ENCODE results near the gene EPG5.

The EPG5 gene

GRCh38 chr18:45845410-45845809, 121.7 kb downstream of the EPG5 start:
- H3K36me3 ChIP-seq (ENCODE audit: control insufficient read depth, insufficient read depth, low read length) = no peaks in the 10 kb centered on the region
- H3K9me3 ChIP-seq (ENCODE audit: control insufficient read depth, low read length) = no peaks in the 10 kb centered on the region
- H3K27me3 ChIP-seq (ENCODE audit: control insufficient read depth, insufficient read depth, low read length, poor library complexity, severe bottlenecking) = no peaks in the 10 kb centered on the region
- no peak overlapping the region for H3K4me3 ChIP-seq (ENCODE audit: insufficient read depth, low read depth, low read length)
- no peaks in the 10 kb centered on the region for H3K4me1 ChIP-seq (ENCODE audit: control insufficient read depth, insufficient read depth, low read length)
- WGBS, 2 experiments = 73 to 80% methylated on average over 8 of the region's 8 CpGs
- no peak overlapping the region for H3K27ac ChIP-seq (ENCODE audit: insufficient read depth, low read depth, low read length, poor library complexity, severe bottlenecking)

- H3K27ac ChIP-seq (ENCODE audit: insufficient read depth, low read depth, low read length, poor library complexity, severe bottlenecking) = no peak overlapping the region
Observed at GRCh38 chr18:45844938-45845337, 122.2 kb downstream of the EPG5 start.

GRCh38 chr18:45843019-45843418, 124.1 kb downstream of the EPG5 start:
- Histone ChIP-seq H3K36me3 (ENCODE audit: control insufficient read depth, insufficient read depth, low read length) (no peaks in the 10 kb centered on the region), H3K4me1 (ENCODE audit: control insufficient read depth, insufficient read depth, low read length) (no peaks in the 10 kb centered on the region), H3K27me3 (ENCODE audit: control insufficient read depth, insufficient read depth, low read length, poor library complexity, severe bottlenecking) (peaks cover 19% of the 10 kb centered on the region), H3K27ac (ENCODE audit: insufficient read depth, low read depth, low read length, poor library complexity, severe bottlenecking) (no peak overlapping the region), H3K9me3 (ENCODE audit: control insufficient read depth, low read length) (no peaks in the 10 kb centered on the region), H3K4me3 (ENCODE audit: insufficient read depth, low read depth, low read length) (no peak overlapping the region)
- WGBS, 2 experiments = 88 to 90% methylated on average over 9 of the region's 9 CpGs

More at GRCh38 chr18:45844938-45845337, 122.2 kb downstream of the EPG5 start:
- 95% methylated on average over 7 of the region's 7 CpGs for WGBS, 2 experiments
- Histone ChIP-seq H3K36me3 (ENCODE audit: control insufficient read depth, insufficient read depth, low read length) (no peaks in the 10 kb centered on the region), H3K9me3 (ENCODE audit: control insufficient read depth, low read length) (no peaks in the 10 kb centered on the region), H3K4me1 (ENCODE audit: control insufficient read depth, insufficient read depth, low read length) (no peaks in the 10 kb centered on the region), H3K4me3 (ENCODE audit: insufficient read depth, low read depth, low read length) (no peak overlapping the region), H3K27me3 (ENCODE audit: control insufficient read depth, insufficient read depth, low read length, poor library complexity, severe bottlenecking) (no peaks in the 10 kb centered on the region)

GRCh38 chr18:45841765-45842442, 125.2 kb downstream of the EPG5 start:
- WGBS, 2 experiments = 95% methylated on average over 12 of the region's 12 CpGs
- H3K9me3 ChIP-seq (ENCODE audit: control insufficient read depth, low read length) = no peaks in the 10 kb centered on the region
- no peak overlapping the region for H3K4me3 ChIP-seq (ENCODE audit: insufficient read depth, low read depth, low read length)
- peaks cover 30% of the 10 kb centered on the region for H3K27me3 ChIP-seq (ENCODE audit: control insufficient read depth, insufficient read depth, low read length, poor library complexity, severe bottlenecking)
- no peaks in the 10 kb centered on the region for H3K4me1 ChIP-seq (ENCODE audit: control insufficient read depth, insufficient read depth, low read length)
- no peak overlapping the region for H3K27ac ChIP-seq (ENCODE audit: insufficient read depth, low read depth, low read length, poor library complexity, severe bottlenecking)
- no peaks in the 10 kb centered on the region for H3K36me3 ChIP-seq (ENCODE audit: control insufficient read depth, insufficient read depth, low read length)

- no peak overlapping the region for H3K27ac ChIP-seq (ENCODE audit: insufficient read depth, low read depth, low read length, poor library complexity, severe bottlenecking)
- H3K27me3 ChIP-seq (ENCODE audit: control insufficient read depth, insufficient read depth, low read length, poor library complexity, severe bottlenecking) = peaks cover 37% of the 10 kb centered on the region
- WGBS, 2 experiments = 87% methylated on average over 17 of the region's 17 CpGs
- H3K4me3 ChIP-seq (ENCODE audit: insufficient read depth, low read depth, low read length) = no peak overlapping the region
- no peaks in the 10 kb centered on the region for H3K4me1 ChIP-seq (ENCODE audit: control insufficient read depth, insufficient read depth, low read length)
- no peaks in the 10 kb centered on the region for H3K9me3 ChIP-seq (ENCODE audit: control insufficient read depth, low read length)
- no peaks in the 10 kb centered on the region for H3K36me3 ChIP-seq (ENCODE audit: control insufficient read depth, insufficient read depth, low read length)
Observed at GRCh38 chr18:45841060-45841764, 125.9 kb downstream of the EPG5 start.

- no peaks in the 10 kb centered on the region for H3K9me3 ChIP-seq (ENCODE audit: control insufficient read depth, low read length)
- no peaks in the 10 kb centered on the region for H3K4me1 ChIP-seq (ENCODE audit: control insufficient read depth, insufficient read depth, low read length)
- no peak overlapping the region for H3K4me3 ChIP-seq (ENCODE audit: insufficient read depth, low read depth, low read length)
- H3K27ac ChIP-seq (ENCODE audit: insufficient read depth, low read depth, low read length, poor library complexity, severe bottlenecking) = no peak overlapping the region
- peaks cover 48% of the 10 kb centered on the region for H3K27me3 ChIP-seq (ENCODE audit: control insufficient read depth, insufficient read depth, low read length, poor library complexity, severe bottlenecking)
- 78 to 81% methylated on average over 13 of the region's 13 CpGs for WGBS, 2 experiments
- H3K36me3 ChIP-seq (ENCODE audit: control insufficient read depth, insufficient read depth, low read length) = no peaks in the 10 kb centered on the region
Observed at GRCh38 chr18:45839414-45840395, 127.4 kb downstream of the EPG5 start.

GRCh38 chr18:45838302-45839070, 128.6 kb downstream of the EPG5 start:
- WGBS, 2 experiments = 88 to 90% methylated on average over 53 of the region's 53 CpGs
- no peaks in the 10 kb centered on the region for H3K36me3 ChIP-seq (ENCODE audit: control insufficient read depth, insufficient read depth, low read length)
- H3K9me3 ChIP-seq (ENCODE audit: control insufficient read depth, low read length) = no peaks in the 10 kb centered on the region
- H3K4me1 ChIP-seq (ENCODE audit: control insufficient read depth, insufficient read depth, low read length) = peaks cover 5% of the 10 kb centered on the region
- H3K27ac ChIP-seq (ENCODE audit: insufficient read depth, low read depth, low read length, poor library complexity, severe bottlenecking) = no peak overlapping the region
- no peak overlapping the region for H3K4me3 ChIP-seq (ENCODE audit: insufficient read depth, low read depth, low read length)
- peaks cover 58% of the 10 kb centered on the region for H3K27me3 ChIP-seq (ENCODE audit: control insufficient read depth, insufficient read depth, low read length, poor library complexity, severe bottlenecking)

- Histone ChIP-seq H3K4me3 (ENCODE audit: insufficient read depth, low read depth, low read length) (peak overlapping the region; percentile 35), H3K36me3 (ENCODE audit: control insufficient read depth, insufficient read depth, low read length) (no peaks in the 10 kb centered on the region), H3K27ac (ENCODE audit: insufficient read depth, low read depth, low read length, poor library complexity, severe bottlenecking) (no peak overlapping the region), H3K4me1 (ENCODE audit: control insufficient read depth, insufficient read depth, low read length) (peaks cover 5% of the 10 kb centered on the region), H3K27me3 (ENCODE audit: control insufficient read depth, insufficient read depth, low read length, poor library complexity, severe bottlenecking) (peaks cover 58% of the 10 kb centered on the region), H3K9me3 (ENCODE audit: control insufficient read depth, low read length) (no peaks in the 10 kb centered on the region)
- WGBS, 2 experiments = 6 to 7% methylated on average over 84 of the region's 84 CpGs
Observed at GRCh38 chr18:45837283-45838070, 129.7 kb downstream of the EPG5 start.

All from ectodermal cell (in vitro differentiated cells).